Urinary bladder (tissue), 4 donors: ENCODE measurements around the gene C16orf54. TPM values are rescaled to one million over a fixed set of nuclear protein-coding genes. Genes with fewer than 3 reads are reported as not detected.
"Not testable (repeated sequence)": the region's sequence is repeated elsewhere in the genome, so short reads cannot be mapped to it uniquely, and the experiment has no call there.

ENCODE experiments used
- DNase-seq: peaks from one replicate; pipeline ENCODE4 v3.0.0-alpha.2; 2015; ENCODE audit errors: extremely low spot score
- H3K27ac ChIP-seq: one replicate; pipeline ENCODE4 v1.5.1; 2013; ENCODE audit warnings: low read depth, mild to moderate bottlenecking, moderate library complexity
- H3K36me3 ChIP-seq: one replicate; pipeline ENCODE4 v1.6.1; 2013; ENCODE audit warnings: mild to moderate bottlenecking, moderate library complexity; ENCODE audit not compliant: insufficient read depth
- H3K4me1 ChIP-seq: one replicate; pipeline ENCODE4 v1.6.1; 2013; ENCODE audit warnings: mild to moderate bottlenecking, moderate library complexity; ENCODE audit not compliant: insufficient read depth
- H3K4me3 ChIP-seq: one replicate; pipeline ENCODE4 v1.5.1; 2013; ENCODE audit warnings: low read depth, low read length
- WGBS: extraction: QIAGEN DNeasy Blood & Tissue Kit; methylation state at CpG from one replicate; pipeline ENCODE4 v1.1.7; 2013; 5-methylcytosine and 5-hydroxymethylcytosine counted together
- polyA plus RNA-seq: library from polyadenylated mRNA; stranded (reverse); fragments of 200-250 nt; gene quantifications from one replicate; pipeline ENCODE4 v1.2.3, GENCODE V29; 2013
- total RNA-seq: library from RNA; depleted of rRNA; stranded (reverse); fragments of >200 nt; gene quantifications from one replicate; pipeline ENCODE4 v1.2.3, GENCODE V29; 2014
- donor health status: healthy with polysubstance abuse.
- donor health status: healthy.

C16orf54 gene
- total and polyA plus RNA-seq, 2 donors: 1.9 to 2.5 TPM

DNA sequence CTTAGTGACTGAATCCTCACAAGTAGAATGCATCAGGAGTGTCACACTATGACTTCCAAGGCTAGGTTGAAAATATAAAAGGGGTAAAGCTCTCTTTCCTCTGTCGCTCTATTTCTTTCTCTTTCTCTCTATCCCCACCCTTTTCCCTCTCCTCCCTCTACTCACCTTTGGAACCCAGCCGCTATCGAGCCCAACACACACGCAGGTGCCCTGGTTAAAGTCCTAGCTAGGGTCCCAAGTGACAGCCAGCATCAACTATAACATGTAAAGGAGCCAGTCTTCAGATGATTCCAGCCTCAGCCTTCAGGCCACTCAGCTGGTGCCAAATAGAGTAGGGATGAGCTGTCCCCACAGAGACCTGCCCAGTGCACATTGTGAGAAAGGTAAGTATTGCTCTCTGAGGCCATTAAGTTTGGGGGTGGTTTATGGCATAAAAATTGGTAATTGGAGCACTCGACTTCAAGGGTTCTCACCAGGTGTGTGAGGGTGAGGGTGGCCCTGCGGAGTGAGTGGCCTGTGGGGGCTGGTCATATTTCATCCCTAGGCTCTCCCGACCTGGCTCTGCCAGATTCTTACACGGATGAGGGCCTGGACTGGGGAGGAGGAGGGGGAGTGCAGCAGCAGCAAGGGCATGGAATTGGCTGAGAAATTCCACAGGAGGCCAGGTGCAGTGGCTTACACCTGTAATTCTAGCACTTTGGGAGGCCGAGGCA is 14.9 kb upstream of the C16orf54 start:
- Histone ChIP-seq H3K4me3 (no peak overlapping the region), H3K4me1 (no peaks in the 10 kb centered on the region), H3K36me3 (no peaks in the 10 kb centered on the region), H3K27ac (no peak overlapping the region)
- WGBS: 75% methylated on average over 9 of the region's 9 CpGs
- DNase-seq: no peak

DNA sequence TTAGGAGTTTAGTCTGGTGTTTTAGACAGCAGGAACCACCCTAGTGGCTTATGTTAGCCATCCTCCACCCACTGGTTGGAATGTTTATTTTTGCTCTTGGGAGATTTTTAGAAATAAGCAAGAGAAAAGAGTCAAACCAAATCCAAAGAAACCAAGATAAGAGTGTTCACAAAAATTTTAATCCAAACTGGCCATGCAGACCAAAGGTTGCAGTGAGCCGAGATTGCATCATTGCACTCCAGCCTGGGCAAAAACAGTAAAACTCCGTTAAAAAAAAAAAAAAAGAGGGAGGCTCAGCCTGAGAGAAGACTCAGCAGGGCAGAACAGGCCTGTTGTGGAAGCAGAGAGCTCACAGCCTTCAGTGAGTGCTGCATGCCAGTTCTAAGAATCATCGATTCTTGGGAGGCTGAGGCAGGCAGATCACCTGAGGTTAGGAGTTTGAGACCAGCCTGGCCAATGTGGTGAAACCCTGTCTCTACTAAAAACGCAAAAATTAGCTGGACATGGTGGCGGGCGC is 12.2 kb upstream of the C16orf54 start:
- 61% methylated on average over 6 of the region's 6 CpGs for WGBS
- Histone ChIP-seq H3K4me1 (no peaks in the 10 kb centered on the region), H3K27ac (no peak overlapping the region), H3K36me3 (no peaks in the 10 kb centered on the region), H3K4me3 (no peak overlapping the region)
- no peak for DNase-seq

DNA sequence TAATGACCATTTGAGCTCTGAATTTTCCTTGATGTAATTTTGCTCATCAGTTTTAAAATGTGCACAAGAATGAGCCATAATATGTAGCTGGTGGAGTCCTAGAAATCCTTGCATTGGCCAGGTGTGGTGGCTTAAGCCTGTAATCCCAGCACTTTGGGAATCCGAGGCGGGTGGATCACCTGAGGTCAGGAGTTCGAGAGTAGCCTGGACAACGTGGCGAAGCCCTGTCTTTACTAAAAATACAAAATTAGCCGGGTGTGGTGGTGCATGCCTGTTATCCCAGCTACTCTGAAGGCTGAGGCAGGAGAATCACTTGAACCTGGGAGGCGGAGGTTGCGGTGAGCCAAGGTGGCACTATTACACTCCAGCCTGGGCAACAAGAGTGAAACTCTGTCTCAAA is 11.3 kb upstream of the C16orf54 start:
- WGBS: 71% methylated on average over 8 of the region's 8 CpGs
- H3K36me3 ChIP-seq, H3K27ac ChIP-seq, DNase-seq, H3K4me1 ChIP-seq, H3K4me3 ChIP-seq: not testable (repeated sequence)

DNA sequence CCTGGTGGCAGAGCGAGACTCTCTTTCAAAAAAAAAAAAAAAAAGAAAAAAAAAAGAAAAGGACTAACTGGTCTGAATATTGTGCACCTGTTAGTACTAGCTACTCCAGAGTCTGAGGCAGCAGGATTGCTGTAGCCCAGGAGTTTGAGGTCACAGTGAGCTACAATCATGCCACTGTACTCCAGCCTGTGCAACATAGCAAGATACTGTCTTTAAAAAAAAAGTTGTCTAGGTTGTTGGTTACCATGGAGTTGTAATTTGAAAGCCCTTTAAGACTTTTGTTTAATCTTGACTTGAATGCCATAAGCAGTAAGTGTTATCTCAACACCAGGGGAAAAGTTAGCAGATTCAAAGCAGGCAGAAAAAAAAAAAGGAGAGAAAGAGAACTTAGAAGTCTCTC is 10.9 kb upstream of the C16orf54 start:
- WGBS: 81% methylated on average over 1 of the region's 1 CpG
- no peaks in the 10 kb centered on the region for H3K36me3 ChIP-seq
- H3K27ac ChIP-seq: no peak overlapping the region
- no peak for DNase-seq
- H3K4me1 ChIP-seq: no peaks in the 10 kb centered on the region
- no peak overlapping the region for H3K4me3 ChIP-seq

DNA sequence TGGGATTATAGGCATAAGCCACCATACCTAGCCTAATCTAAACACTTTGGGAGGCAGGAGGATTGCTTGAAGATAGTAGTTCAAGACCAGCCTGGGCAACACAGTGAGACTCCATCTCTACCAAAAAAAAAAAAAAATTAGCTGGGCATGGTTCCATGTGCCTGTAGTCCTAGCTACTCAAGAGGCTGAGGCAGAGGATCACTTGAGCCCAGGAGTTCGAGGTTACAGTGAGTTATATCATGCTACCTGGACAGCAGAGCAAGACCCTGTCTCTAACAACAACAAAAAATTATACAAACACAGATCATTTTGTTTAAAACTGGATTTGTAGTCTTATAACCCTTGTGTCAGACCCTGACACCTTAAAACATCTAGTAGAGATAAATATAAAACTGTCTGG is 7.7 kb upstream of the C16orf54 start:
- Histone ChIP-seq H3K4me3 (no peak overlapping the region), H3K4me1 (no peaks in the 10 kb centered on the region), H3K27ac (no peak overlapping the region), H3K36me3 (no peaks in the 10 kb centered on the region)
- DNase-seq: no peak
- 65% methylated on average over 1 of the region's 1 CpG for WGBS

DNA sequence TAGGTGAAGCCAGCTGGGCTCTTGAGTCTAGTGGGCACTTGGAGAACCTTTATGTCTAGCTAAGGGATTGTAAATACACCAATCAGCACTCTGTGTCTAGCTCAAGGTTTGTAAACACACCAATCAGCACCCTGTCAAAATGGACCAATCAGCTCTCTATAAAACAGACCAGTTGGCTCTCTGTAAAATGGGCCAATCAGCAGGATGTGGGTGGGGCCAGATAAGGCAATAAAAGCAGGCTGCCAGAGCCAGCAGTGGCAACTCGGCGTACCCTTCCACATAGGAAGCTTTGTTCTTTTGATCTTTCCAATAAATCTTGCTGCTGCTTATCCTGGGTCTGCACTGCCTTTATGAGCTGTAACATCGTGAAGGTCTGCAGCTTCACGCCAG is 3.0 kb upstream of the C16orf54 start:
- DNase-seq, H3K4me3 ChIP-seq, H3K36me3 ChIP-seq, H3K27ac ChIP-seq, H3K4me1 ChIP-seq: not testable (repeated sequence)
- 30% methylated on average over 4 of the region's 4 CpGs for WGBS

DNA sequence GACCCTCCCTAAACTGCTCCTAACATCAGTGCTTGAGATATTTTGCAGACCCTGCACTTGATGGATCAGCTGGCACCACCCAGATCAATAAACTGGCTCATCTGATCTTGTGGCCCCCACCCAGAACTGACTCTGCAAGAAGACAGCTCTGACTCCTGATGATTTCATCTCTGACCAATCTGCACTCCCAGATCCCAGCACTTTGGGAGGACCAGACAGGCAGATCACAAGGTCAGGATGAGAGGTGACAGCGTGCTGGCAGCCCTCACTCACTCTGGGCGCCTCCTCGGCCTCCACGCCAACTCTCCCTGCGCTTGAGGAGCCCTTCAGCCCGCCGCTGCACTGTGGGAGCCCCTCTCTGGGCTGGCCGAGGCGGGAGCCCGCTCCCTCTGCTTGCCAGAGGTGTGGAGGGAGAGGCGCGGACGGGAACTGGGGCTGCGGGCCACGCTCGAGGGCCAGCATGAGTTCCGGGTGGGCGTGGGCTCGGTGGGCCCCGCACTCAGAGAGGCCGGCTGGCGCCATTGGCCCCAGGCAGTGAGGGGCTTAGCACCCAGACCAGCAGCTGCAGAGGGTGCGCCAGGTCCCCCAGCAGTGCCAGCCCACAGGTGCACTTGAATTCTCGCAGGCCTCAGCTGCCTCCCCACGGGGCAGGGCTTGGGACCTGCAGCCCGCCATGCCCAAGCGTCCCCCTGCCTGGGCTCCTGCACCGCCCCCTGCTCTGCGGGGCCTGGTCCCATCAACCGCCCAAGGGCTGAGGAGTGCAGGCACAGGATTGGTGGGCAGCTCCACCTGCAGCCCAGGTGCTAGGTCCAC is 2.4 kb upstream of the C16orf54 start:
- Histone ChIP-seq H3K4me1 (no peaks in the 10 kb centered on the region), H3K4me3 (no peak overlapping the region), H3K27ac (no peak overlapping the region), H3K36me3 (no peaks in the 10 kb centered on the region)
- DNase-seq: no peak
- WGBS: 96% methylated on average over 30 of the region's 30 CpGs

DNA sequence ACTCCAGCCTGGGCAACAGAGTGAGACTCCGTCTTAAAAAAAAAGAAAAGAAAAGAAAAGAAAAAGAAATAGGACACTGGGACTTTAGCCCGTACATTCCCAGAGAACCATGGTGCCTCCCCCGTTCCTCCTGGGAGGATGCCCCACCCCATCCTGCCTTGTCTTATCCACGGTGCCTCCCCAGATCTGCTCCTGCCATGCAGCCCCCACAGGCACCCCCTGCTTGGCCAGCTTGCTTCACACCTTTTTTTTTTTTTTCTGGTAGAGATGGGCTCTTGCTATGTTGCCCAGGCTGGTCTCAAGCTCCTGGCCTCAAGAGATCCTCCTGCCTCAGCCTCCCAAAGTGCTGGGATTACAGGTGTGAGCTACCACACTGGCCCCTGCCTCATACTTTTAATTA is 728 bp upstream of the C16orf54 start:
- DNase-seq, H3K4me1 ChIP-seq, H3K4me3 ChIP-seq, H3K36me3 ChIP-seq, H3K27ac ChIP-seq: not testable (repeated sequence)
- 68% methylated on average over 4 of the region's 4 CpGs for WGBS

DNA sequence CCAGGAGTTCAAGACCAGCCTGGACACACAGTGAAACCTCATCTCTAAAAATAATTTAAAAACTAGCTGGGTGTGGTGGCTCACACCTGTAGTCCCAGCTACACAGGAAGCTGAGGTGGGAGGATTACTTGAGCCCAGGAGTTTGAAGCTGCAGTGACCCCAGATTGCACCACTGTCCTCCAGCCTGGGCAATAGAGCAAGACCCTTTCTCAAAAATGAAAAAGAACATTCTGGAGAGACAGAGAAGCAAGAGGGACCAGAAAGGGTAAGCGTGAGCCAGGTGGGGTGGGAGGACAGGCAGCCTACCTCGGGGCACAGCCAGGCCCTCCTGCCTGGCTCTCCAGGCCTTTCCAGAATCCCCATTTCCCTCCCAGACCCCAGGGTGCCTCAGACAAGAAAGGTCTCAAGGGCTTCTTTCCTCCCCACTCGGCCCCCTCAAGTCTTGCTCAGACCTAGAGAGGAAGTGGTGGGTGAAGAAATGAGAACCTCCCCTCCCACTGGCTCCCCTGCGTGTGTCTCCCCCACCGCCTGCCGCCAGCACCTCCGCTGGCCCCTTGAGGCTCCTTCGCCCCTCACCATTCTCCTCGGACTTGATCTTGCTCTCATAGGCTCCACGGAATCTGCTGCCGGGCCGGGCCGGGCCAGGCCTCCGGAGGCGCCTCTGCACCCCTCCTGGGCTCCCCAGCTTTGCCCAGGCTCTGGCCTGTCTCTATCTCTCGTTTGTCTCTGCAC is 503 bp downstream of the C16orf54 start:
- H3K4me1 ChIP-seq: no peaks in the 10 kb centered on the region
- peak overlapping the region; percentile 34 for H3K4me3 ChIP-seq
- H3K27ac ChIP-seq: no peak overlapping the region
- 70% methylated on average over 16 of the region's 16 CpGs for WGBS
- DNase-seq: no peak
- H3K36me3 ChIP-seq: no peaks in the 10 kb centered on the region

DNA sequence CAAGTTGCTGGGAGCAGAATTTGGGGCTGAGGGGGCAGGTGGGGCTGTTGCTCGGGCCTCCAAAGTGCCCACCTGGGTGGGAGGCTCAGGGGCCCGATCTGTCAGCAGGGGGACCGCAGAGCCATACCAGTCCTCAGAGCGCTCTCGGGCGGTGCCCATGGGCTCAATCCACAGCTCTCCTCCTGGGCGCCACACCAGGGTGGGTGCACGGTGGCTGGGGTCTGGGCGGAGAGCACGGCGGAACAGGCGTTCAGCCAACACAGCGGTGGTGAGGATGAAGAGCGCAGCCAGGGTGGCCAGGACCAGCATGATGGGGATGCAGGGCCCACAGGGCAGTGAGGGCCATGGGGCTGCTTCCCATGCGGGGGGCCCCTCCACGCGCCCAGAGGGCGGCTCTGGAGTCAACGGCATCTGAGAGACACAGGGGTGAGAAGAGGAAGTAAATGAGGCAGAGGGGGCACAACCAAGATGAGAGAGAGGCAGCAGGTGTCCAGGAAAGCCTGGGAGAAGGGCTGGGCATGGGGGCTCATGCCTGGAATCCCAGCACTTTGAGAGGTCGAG is 1.2 kb downstream of the C16orf54 start:
- H3K4me1 ChIP-seq: no peaks in the 10 kb centered on the region
- 83% methylated on average over 20 of the region's 20 CpGs for WGBS

DNA sequence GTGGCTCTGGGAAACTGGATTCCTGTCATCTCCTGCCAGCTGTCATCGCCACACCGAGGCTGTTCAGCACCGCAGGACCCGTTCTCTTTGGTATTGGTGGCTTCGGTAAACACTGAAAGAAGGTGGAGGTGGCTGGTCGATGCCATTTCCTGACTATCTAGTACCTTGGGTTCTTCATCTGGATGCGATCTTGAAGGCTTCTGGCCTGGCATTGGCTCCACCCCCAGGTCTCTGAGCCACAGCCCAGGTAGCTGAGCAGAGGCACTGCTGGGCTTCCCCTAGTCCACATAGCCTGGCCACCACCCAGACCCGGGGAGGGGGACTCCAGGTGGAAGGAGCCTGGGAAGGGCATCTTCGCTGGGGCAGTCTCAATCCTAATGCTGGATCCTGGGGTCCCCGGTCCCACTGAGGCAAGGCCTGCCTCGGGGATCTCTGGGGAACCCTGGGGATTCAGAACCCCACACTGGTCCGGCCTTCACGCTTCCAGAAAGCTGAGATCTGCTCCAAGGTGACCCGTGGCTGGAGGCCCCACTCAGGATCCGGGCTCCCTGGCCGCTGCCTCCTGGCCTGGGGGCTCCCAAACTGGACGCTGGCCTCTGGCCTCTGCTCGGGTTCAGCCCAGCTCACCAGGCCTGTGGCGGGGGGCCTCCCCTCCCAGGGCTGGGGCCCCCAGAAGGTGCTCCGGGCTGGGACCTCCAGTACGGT is 1.8 kb downstream of the C16orf54 start:
- H3K4me1 ChIP-seq: no peaks in the 10 kb centered on the region

More for the DNA sequence above, 1.2 kb downstream of the C16orf54 start:
- H3K36me3 ChIP-seq: no peaks in the 10 kb centered on the region
- H3K27ac ChIP-seq: no peak overlapping the region
- H3K4me3 ChIP-seq: no peak overlapping the region
- DNase-seq: no peak

DNA sequence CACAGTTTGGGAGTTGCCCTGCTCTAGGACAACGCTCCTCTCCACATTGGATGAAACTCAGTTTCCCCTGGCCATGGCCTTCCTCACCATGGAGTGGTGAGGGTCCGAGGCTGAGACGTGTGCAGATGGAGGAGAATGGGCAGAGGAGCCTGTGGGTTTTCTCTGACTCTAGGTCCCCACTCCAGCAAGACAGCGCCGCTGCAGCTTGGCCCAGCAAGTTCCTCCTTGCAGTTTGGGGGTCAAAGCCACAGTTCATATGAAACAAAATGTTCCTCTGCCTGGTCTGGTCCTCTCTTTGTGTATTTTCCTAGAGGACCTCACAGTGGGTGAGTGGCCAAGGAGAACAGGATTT is 2.3 kb downstream of the C16orf54 start:
- 81% methylated on average over 5 of the region's 5 CpGs for WGBS
- no peak for DNase-seq
- no peak overlapping the region for H3K27ac ChIP-seq
- no peak overlapping the region for H3K4me3 ChIP-seq
- H3K36me3 ChIP-seq: no peaks in the 10 kb centered on the region
- no peaks in the 10 kb centered on the region for H3K4me1 ChIP-seq

More for the DNA sequence above, 1.8 kb downstream of the C16orf54 start:
- no peak overlapping the region for H3K4me3 ChIP-seq
- no peak overlapping the region for H3K27ac ChIP-seq
- 83% methylated on average over 21 of the region's 21 CpGs for WGBS
- H3K36me3 ChIP-seq: no peaks in the 10 kb centered on the region
- no peak for DNase-seq

DNA sequence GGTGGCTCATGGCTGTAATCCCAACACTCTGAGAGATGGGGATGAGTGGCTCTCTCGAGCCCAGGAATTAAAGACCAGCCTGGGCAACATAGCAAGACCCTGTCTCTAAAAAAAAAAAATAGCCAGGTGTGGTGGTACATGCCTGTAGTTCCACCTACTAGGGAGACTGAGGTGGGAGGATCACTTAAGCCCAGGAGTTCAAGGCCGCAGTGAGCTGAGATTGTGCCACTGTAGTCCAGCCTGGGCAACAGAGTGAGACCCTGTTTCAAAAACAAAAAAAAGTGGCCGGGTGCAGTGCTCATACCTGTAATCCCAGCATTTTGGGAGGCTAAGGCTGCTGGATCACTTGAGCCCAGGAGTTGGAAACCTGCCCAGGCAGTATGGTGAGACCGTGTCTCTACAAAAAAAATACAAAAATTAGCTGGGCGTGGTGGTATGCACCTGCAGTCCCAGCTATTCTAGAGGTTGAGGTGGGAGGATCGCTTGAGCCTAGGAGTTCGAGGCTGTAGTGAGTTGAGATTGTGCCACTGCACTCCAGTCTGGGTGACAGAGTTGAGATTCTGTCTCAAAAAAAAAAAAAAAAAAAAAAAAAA is 3.0 kb downstream of the C16orf54 start:
- Histone ChIP-seq H3K27ac (no peak overlapping the region), H3K4me1 (no peaks in the 10 kb centered on the region), H3K4me3 (no peak overlapping the region), H3K36me3 (no peaks in the 10 kb centered on the region)
- WGBS: 81% methylated on average over 7 of the region's 7 CpGs
- no peak for DNase-seq
